Thyroid gland (tissue), 4 donors: Measurements from ENCODE around the gene ECEL1. TPM values are rescaled to one million over a fixed set of nuclear protein-coding genes. Genes with fewer than 3 reads are reported as not detected.

Experiments used
- DNase-seq, 2 donors: peaks; one replicate each; pipeline ENCODE4 v3.0.0-alpha.2; 2019
- H3K27ac ChIP-seq, 3 donors: fragments of 200-600 bp; sonication (generic); 1 replicate in 2 of 3; 2 replicates in 1 of 3; pipeline ENCODE4 v1.5.1; 2016 to 2019; ENCODE audit warnings: mild to moderate bottlenecking in 1 of 3, moderate library complexity in 1 of 3
- H3K27me3 ChIP-seq: fragments of 200-600 bp; sonication (generic); one replicate; pipeline ENCODE4 v1.5.1; 2019
- H3K36me3 ChIP-seq, 2 donors: fragments of 200-600 bp; sonication (generic); one replicate each; pipeline ENCODE4 v1.5.1; 2016 to 2019
- H3K4me1 ChIP-seq, 2 donors: fragments of 200-600 bp; sonication (generic); one replicate each; pipeline ENCODE4 v1.5.1; 2017 to 2019
- H3K4me3 ChIP-seq, 3 donors: fragments of 200-600 bp; sonication (generic); replicated peaks in 1 of 3; 1 replicate in 2 of 3; 2 replicates in 1 of 3; pipeline ENCODE4 v1.5.1; 2016; ENCODE audit warnings: mild to moderate bottlenecking in 1 of 3
- H3K9me3 ChIP-seq: fragments of 200-600 bp; sonication (generic); one replicate; pipeline ENCODE4 v1.5.1; 2017
- CTCF ChIP-seq, 6 experiments: fragments of 200-600 bp in 3 of 6; fragments of 450-650 bp in 3 of 6; sonication (generic) in 3 of 6; IDR thresholded peaks; one replicate each; pipeline ENCODE4 v1.5.1; 2016 to 2019; ENCODE audit warnings: antibody characterized with exemption in 6 of 6, mild to moderate bottlenecking in 2 of 6, inconsistent platforms in 1 of 6, moderate library complexity in 1 of 6
- POLR2A ChIP-seq, 2 donors: fragments of 450-650 bp; IDR thresholded peaks; one replicate each; pipeline ENCODE4 v1.6.1; 2017; ENCODE audit warnings: antibody characterized with exemption in 2 of 2, mild to moderate bottlenecking in 2 of 2, moderate library complexity in 1 of 2
- WGBS, 2 donors: methylation state at CpG; one replicate each; pipeline ENCODE4 v1.1.5; 2017; 5-methylcytosine and 5-hydroxymethylcytosine counted together
- intact Hi-C: fragments of 100-400 bp; cut with DNase I; formaldehyde crosslinking; loops from one replicate; pipeline ENCODE4 v1.15.1; 2023
- total RNA-seq, 4 donors: library from RNA; depleted of rRNA; stranded (reverse); fragments of >200 nt; gene quantifications; one replicate each; pipeline ENCODE4 v1.2.3, GENCODE V29; 2016

Gene ECEL1
- total RNA-seq, 4 donors from 2014 or later, result 0.11 to 1.5 (median 1.2) TPM

- TF ChIP-seq CTCF (IDR thresholded peaks at IDR 0.05) (no peak), POLR2A (IDR thresholded peaks at IDR 0.05) (no peak)
- 88 to 89% methylated on average over 10 of the region's 10 CpGs for WGBS, 2 donors
- no peaks in the 10 kb centered on the region for H3K27me3 ChIP-seq
- no peak for DNase-seq
- no peaks in the 10 kb centered on the region for H3K4me1 ChIP-seq
- no peak overlapping the region for H3K27ac ChIP-seq
- intact Hi-C loops, result no loop called here
- H3K36me3 ChIP-seq, result no peaks in the 10 kb centered on the region
- H3K4me3 ChIP-seq, result no peak overlapping the region
- H3K9me3 ChIP-seq, result no peaks in the 10 kb centered on the region
These were observed 25.0 kb upstream of the ECEL1 start for GRCh38 chr2:232512602-232513001.

- no peak overlapping the region for H3K4me3 ChIP-seq
- WGBS, 2 donors, result 56 to 61% methylated on average over 5 to 8 of the region's 11 CpGs
- H3K9me3 ChIP-seq, result no peaks in the 10 kb centered on the region
- DNase-seq, result no peak
- no peaks in the 10 kb centered on the region for H3K4me1 ChIP-seq
- TF ChIP-seq CTCF (IDR thresholded peaks at IDR 0.05) (no peak), POLR2A (IDR thresholded peaks at IDR 0.05) (no peak)
- no peak overlapping the region for H3K27ac ChIP-seq
- no peaks in the 10 kb centered on the region for H3K36me3 ChIP-seq
- no peaks in the 10 kb centered on the region for H3K27me3 ChIP-seq
- intact Hi-C loops, result no loop called here
These were observed 23.8 kb upstream of the ECEL1 start for GRCh38 chr2:232511336-232511890.

GRCh38 chr2:232508251-232508650 lies 20.6 kb upstream of the ECEL1 start:
- peaks cover 2 to 4% of the 10 kb centered on the region in 2 donors for H3K4me1 ChIP-seq
- intact Hi-C loops, result no loop called here
- no peaks in the 10 kb centered on the region for H3K9me3 ChIP-seq
- H3K27ac ChIP-seq, result no peak overlapping the region
- WGBS, 2 donors, result 77 to 88% methylated on average over 5 to 7 of the region's 7 CpGs
- no peak for TF ChIP-seq CTCF (IDR thresholded peaks at IDR 0.05)
- no peak for TF ChIP-seq POLR2A (IDR thresholded peaks at IDR 0.05)
- no peak for DNase-seq
- no peak overlapping the region for H3K4me3 ChIP-seq
- no peaks in the 10 kb centered on the region for H3K36me3 ChIP-seq
- H3K27me3 ChIP-seq, result no peaks in the 10 kb centered on the region

- 90% methylated on average over 4 of the region's 4 CpGs; no CpG with 5 or more reads in 1 of the 2 donors for WGBS, 2 donors
- intact Hi-C loops, result no loop called here
- TF ChIP-seq CTCF (IDR thresholded peaks at IDR 0.05) (no peak), POLR2A (IDR thresholded peaks at IDR 0.05) (no peak)
These were observed 19.1 kb upstream of the ECEL1 start for GRCh38 chr2:232506709-232507108.

GRCh38 chr2:232505856-232506255 lies 18.2 kb upstream of the ECEL1 start:
- Histone ChIP-seq H3K4me3 (no peak overlapping the region), H3K36me3 (no peaks in the 10 kb centered on the region), H3K9me3 (no peaks in the 10 kb centered on the region), H3K4me1 (peaks cover 8 to 23% of the 10 kb centered on the region in 2 donors), H3K27ac (no peak overlapping the region), H3K27me3 (no peaks in the 10 kb centered on the region)
- TF ChIP-seq POLR2A (IDR thresholded peaks at IDR 0.05), result no peak
- TF ChIP-seq CTCF (IDR thresholded peaks at IDR 0.05), result no peak
- WGBS, 2 donors, result 62 to 80% methylated on average over 5 to 7 of the region's 10 CpGs
- no peak for DNase-seq
- intact Hi-C loops, result no loop called here

More at GRCh38 chr2:232506709-232507108, 19.1 kb upstream of the ECEL1 start:
- peaks cover 8 to 17% of the 10 kb centered on the region in 2 donors for H3K4me1 ChIP-seq
- H3K4me3 ChIP-seq, result no peak overlapping the region
- no peaks in the 10 kb centered on the region for H3K9me3 ChIP-seq
- H3K27me3 ChIP-seq, result no peaks in the 10 kb centered on the region
- no peaks in the 10 kb centered on the region for H3K36me3 ChIP-seq
- no peak for DNase-seq
- H3K27ac ChIP-seq, result no peak overlapping the region
